Parathyroid adenoma (tissue), 2 donors: ENCODE data around the gene PCGF2.

Source experiments
- H2AFZ ChIP-seq: fragments of 300-600 bp; sonication (generic); one replicate; pipeline ENCODE4 v1.7.0; 2017; ENCODE audit warnings: antibody characterized with exemption, mild to moderate bottlenecking
- H3K27ac ChIP-seq: fragments of 300-600 bp; sonication (generic); one replicate; pipeline ENCODE4 v1.7.0; 2017
- H3K27me3 ChIP-seq: fragments of 300-600 bp; sonication (generic); one replicate; pipeline ENCODE4 v1.7.0; 2017; ENCODE audit warnings: low read length; ENCODE audit not compliant: control insufficient read depth, insufficient read depth
- H3K36me3 ChIP-seq: fragments of 300-600 bp; sonication (generic); one replicate; pipeline ENCODE4 v1.7.0; 2017; ENCODE audit warnings: low read length; ENCODE audit not compliant: control insufficient read depth, insufficient read depth
- H3K4me1 ChIP-seq: fragments of 300-600 bp; sonication (generic); one replicate; pipeline ENCODE4 v1.7.0; 2017; ENCODE audit warnings: control low read depth
- H3K4me2 ChIP-seq: fragments of 300-600 bp; sonication (generic); one replicate; pipeline ENCODE4 v1.7.0; 2017; ENCODE audit warnings: low read length
- H3K4me3 ChIP-seq: fragments of 300-600 bp; sonication (generic); one replicate; pipeline ENCODE4 v1.7.0; 2017; ENCODE audit warnings: low read depth, low read length
- H3K79me2 ChIP-seq: fragments of 300-600 bp; sonication (generic); one replicate; pipeline ENCODE4 v1.7.0; 2017; ENCODE audit warnings: control low read depth
- H3K9ac ChIP-seq: fragments of 300-600 bp; sonication (generic); one replicate; pipeline ENCODE4 v1.7.0; 2017; ENCODE audit warnings: mild to moderate bottlenecking
- H3K9me3 ChIP-seq: fragments of 300-600 bp; sonication (generic); one replicate; pipeline ENCODE4 v1.7.0; 2017; ENCODE audit warnings: low read length; ENCODE audit not compliant: control insufficient read depth
- CTCF ChIP-seq: fragments of 300-600 bp; sonication (generic); IDR thresholded peaks from one replicate; pipeline ENCODE4 v1.7.0; 2017; ENCODE audit warnings: antibody characterized with exemption, mild to moderate bottlenecking
- donor health status: primary hyperparathyroidism.

The PCGF2 gene

GRCh38 chr17:38746849-38747462 lies 1.2 kb downstream of the PCGF2 start:
- no peaks in the 10 kb centered on the region for H3K27me3 ChIP-seq
- H3K4me1 ChIP-seq = peaks cover 38% of the 10 kb centered on the region
- H3K9me3 ChIP-seq = no peaks in the 10 kb centered on the region
- H3K9ac ChIP-seq = no peak overlapping the region
- peaks cover 10% of the 10 kb centered on the region for H3K79me2 ChIP-seq
- H3K36me3 ChIP-seq = no peaks in the 10 kb centered on the region
- H3K4me3 ChIP-seq = peak overlapping the region; percentile 75
- H2AFZ ChIP-seq = peak overlapping the region; percentile 83
- TF ChIP-seq CTCF = no peak
- H3K27ac ChIP-seq = peak overlapping the region; percentile 78
- peak overlapping the region; percentile 79 for H3K4me2 ChIP-seq

GRCh38 chr17:38746004-38746848 lies 1.9 kb downstream of the PCGF2 start:
- Histone ChIP-seq H3K27me3 (no peaks in the 10 kb centered on the region), H3K4me3 (peak overlapping the region; percentile 75), H3K9ac (no peak overlapping the region), H3K9me3 (no peaks in the 10 kb centered on the region), H3K36me3 (no peaks in the 10 kb centered on the region), H3K27ac (peak overlapping the region; percentile 78), H3K79me2 (peaks cover 10% of the 10 kb centered on the region), H2AFZ (no peak overlapping the region), H3K4me1 (peaks cover 34% of the 10 kb centered on the region), H3K4me2 (peak overlapping the region; percentile 79)
- TF ChIP-seq CTCF = no peak

GRCh38 chr17:38745545-38745944 lies 2.6 kb downstream of the PCGF2 start:
- no peak overlapping the region for H3K4me3 ChIP-seq
- H3K27me3 ChIP-seq = no peaks in the 10 kb centered on the region
- no peaks in the 10 kb centered on the region for H3K36me3 ChIP-seq
- H3K79me2 ChIP-seq = peaks cover 10% of the 10 kb centered on the region
- H3K9ac ChIP-seq = no peak overlapping the region
- H2AFZ ChIP-seq = no peak overlapping the region
- H3K9me3 ChIP-seq = no peaks in the 10 kb centered on the region
- no peak overlapping the region for H3K4me2 ChIP-seq
- H3K4me1 ChIP-seq = peaks cover 28% of the 10 kb centered on the region
- no peak for TF ChIP-seq CTCF
- no peak overlapping the region for H3K27ac ChIP-seq

- no peak overlapping the region for H2AFZ ChIP-seq
- no peak for TF ChIP-seq CTCF
- H3K27ac ChIP-seq = no peak overlapping the region
- no peaks in the 10 kb centered on the region for H3K27me3 ChIP-seq
- peaks cover 13% of the 10 kb centered on the region for H3K79me2 ChIP-seq
- H3K4me2 ChIP-seq = no peak overlapping the region
- H3K9me3 ChIP-seq = no peaks in the 10 kb centered on the region
- no peaks in the 10 kb centered on the region for H3K36me3 ChIP-seq
- no peak overlapping the region for H3K4me3 ChIP-seq
- H3K9ac ChIP-seq = no peak overlapping the region
- peaks cover 24% of the 10 kb centered on the region for H3K4me1 ChIP-seq
Observed at GRCh38 chr17:38743556-38744171, 4.5 kb downstream of the PCGF2 start.
